Progenitor cell of endocrine pancreas (in vitro differentiated cells): ENCODE results near the gene ATP5ME. TPM values are rescaled to one million over a fixed set of nuclear protein-coding genes. Genes with fewer than 3 reads are reported as not detected.
A peak's percentile ranks its signal among the peaks of the same experiment; 100 is the strongest.

Experiments
- DNase-seq: peaks from one replicate; pipeline ENCODE4 v3.0.0; 2021; ENCODE audit warnings: low spot score; ENCODE audit not compliant: unreplicated experiment
- H3K27ac Mint-ChIP-seq: 2 replicates; pipeline ENCODE4 v1.8.0; 2021; ENCODE audit warnings: mild to moderate bottlenecking, moderate library complexity, mixed read lengths
- H3K27me3 Mint-ChIP-seq: 2 replicates; pipeline ENCODE4 v1.8.0; 2021; ENCODE audit warnings: mixed read lengths
- H3K36me3 Mint-ChIP-seq: 2 replicates; pipeline ENCODE4 v1.8.0; 2022; ENCODE audit warnings: mixed read lengths; ENCODE audit not compliant: insufficient read depth
- H3K4me1 Mint-ChIP-seq: 2 replicates; pipeline ENCODE4 v1.8.0; 2021; ENCODE audit warnings: low read depth, mixed read lengths
- H3K4me3 Mint-ChIP-seq: 2 replicates; pipeline ENCODE4 v1.8.0; 2021; ENCODE audit warnings: low read depth, mild to moderate bottlenecking, moderate library complexity, mixed read lengths
- H3K9me3 Mint-ChIP-seq: 2 replicates; pipeline ENCODE4 v1.8.0; 2021; ENCODE audit warnings: low read depth, mixed read lengths
- CTCF ChIP-seq: fragments of 200-600 bp; sonication (generic); IDR thresholded peaks from one replicate; pipeline ENCODE4 v1.5.0; 2021; ENCODE audit warnings: antibody characterized with exemption, mild to moderate bottlenecking; ENCODE audit not compliant: unreplicated experiment
- total RNA-seq: library from RNA; stranded (reverse); gene quantifications from 2 replicates; pipeline ENCODE4 v1.2.1, GENCODE V29; 2021

Gene ATP5ME
- total RNA-seq, 1 donor from 2014 or later = 235 TPM

GRCh38 chr4:704198-704891, 30.3 kb upstream of the ATP5ME start:
- peaks cover 8% of the 10 kb centered on the region for H3K4me1 Mint-ChIP-seq
- H3K9me3 Mint-ChIP-seq = no peaks in the 10 kb centered on the region
- no peak overlapping the region for H3K4me3 Mint-ChIP-seq
- peaks cover 5% of the 10 kb centered on the region for H3K36me3 Mint-ChIP-seq
- H3K27me3 Mint-ChIP-seq = peaks cover 21% of the 10 kb centered on the region
- no peak for DNase-seq
- TF ChIP-seq CTCF = no peak
- no peak overlapping the region for H3K27ac Mint-ChIP-seq

- Mint-ChIP-seq H3K27ac (no peak overlapping the region), H3K4me1 (peaks cover 3% of the 10 kb centered on the region), H3K4me3 (no peak overlapping the region), H3K27me3 (peaks cover 24% of the 10 kb centered on the region), H3K36me3 (peaks cover under 1% of the 10 kb centered on the region), H3K9me3 (no peaks in the 10 kb centered on the region)
- no peak for TF ChIP-seq CTCF
- no peak for DNase-seq
Measured at GRCh38 chr4:703336-704197, 29.5 kb upstream of the ATP5ME start.

- Mint-ChIP-seq H3K27me3 (peaks cover 26% of the 10 kb centered on the region), H3K4me1 (no peaks in the 10 kb centered on the region), H3K36me3 (no peaks in the 10 kb centered on the region), H3K9me3 (no peaks in the 10 kb centered on the region), H3K4me3 (no peak overlapping the region), H3K27ac (no peak overlapping the region)
- DNase-seq = no peak
- no peak for TF ChIP-seq CTCF
Measured at GRCh38 chr4:702618-703048, 28.6 kb upstream of the ATP5ME start.

- peak; percentile 20 for TF ChIP-seq CTCF
- DNase-seq = no peak
- Mint-ChIP-seq H3K36me3 (no peaks in the 10 kb centered on the region), H3K27ac (no peak overlapping the region), H3K27me3 (peaks cover 29% of the 10 kb centered on the region), H3K4me1 (no peaks in the 10 kb centered on the region), H3K4me3 (no peak overlapping the region), H3K9me3 (no peaks in the 10 kb centered on the region)
Measured at GRCh38 chr4:700587-701264, 26.6 kb upstream of the ATP5ME start.
